ENCODE data around the gene HEATR3.

The HEATR3 gene, protein sequence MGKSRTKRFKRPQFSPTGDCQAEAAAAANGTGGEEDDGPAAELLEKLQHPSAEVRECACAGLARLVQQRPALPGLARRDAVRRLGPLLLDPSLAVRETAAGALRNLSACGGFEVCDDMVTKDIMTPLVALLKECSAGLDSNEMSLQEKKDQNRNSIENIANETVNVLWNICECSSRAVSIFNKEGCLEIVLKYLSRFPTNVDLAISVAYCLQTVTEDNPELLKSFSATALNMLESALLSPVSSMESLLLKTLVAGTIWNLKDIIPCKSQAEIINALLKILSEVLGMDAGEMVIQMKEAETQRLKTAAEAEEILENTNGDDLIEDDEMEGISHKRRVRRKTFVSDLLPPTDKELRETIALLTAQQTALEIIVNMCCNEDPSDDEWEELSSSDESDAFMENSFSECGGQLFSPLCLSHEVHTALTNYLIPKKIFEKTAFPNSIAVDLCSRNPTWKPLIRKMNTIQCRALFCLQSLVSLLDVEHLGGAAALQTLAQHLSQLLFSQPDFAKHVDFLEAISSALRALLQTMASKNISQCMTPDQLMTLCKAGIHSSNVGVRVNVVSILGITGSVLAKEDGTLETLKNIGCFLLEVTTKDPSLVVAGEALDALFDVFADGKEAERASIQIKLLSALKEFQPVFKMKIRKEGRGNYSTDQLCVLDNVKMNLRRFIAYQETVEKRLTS

DNA sequence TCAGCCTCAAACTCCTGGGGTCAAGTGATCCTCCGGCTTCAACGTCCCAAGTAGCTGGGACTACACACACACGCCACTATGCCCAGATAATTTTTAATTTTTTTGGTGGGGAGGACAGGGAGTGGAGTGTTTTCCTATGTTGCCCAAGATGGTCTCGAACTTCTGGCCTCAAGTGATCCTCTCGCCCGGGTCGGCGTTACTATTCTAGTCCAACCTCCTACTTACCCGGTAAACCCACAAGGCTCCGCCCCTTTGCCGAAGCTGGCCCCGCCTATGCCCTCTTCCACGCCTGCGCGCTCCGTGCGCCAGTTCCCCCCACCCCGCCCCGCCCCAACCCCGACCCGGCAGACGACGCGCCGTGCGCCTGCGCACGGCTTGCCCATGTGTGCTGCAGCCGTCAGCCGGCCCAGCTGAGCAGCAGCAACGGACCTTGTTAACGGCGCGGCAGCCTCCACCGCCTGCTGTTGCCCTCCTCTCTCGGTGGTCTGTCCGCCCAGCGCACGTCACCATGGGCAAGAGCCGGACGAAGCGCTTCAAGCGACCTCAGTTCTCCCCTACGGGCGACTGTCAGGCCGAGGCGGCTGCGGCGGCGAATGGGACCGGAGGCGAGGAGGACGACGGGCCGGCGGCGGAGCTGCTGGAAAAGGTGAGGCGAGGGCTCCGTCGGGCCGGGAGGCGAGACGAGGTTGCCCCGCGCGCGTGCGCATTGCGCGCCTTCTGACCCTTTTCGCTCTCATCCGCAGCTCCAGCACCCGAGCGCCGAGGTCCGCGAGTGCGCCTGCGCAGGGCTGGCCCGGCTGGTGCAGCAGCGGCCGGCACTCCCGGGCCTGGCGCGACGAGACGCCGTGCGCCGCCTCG, at the start of gene HEATR3:
Gene HEATR3, plus strand, starts transcription at position 347 of the 858 bp plus-strand sequence. Its CDS starts 162 bp downstream, at position 509.
- TF ChIP-seq, protein P1, sequence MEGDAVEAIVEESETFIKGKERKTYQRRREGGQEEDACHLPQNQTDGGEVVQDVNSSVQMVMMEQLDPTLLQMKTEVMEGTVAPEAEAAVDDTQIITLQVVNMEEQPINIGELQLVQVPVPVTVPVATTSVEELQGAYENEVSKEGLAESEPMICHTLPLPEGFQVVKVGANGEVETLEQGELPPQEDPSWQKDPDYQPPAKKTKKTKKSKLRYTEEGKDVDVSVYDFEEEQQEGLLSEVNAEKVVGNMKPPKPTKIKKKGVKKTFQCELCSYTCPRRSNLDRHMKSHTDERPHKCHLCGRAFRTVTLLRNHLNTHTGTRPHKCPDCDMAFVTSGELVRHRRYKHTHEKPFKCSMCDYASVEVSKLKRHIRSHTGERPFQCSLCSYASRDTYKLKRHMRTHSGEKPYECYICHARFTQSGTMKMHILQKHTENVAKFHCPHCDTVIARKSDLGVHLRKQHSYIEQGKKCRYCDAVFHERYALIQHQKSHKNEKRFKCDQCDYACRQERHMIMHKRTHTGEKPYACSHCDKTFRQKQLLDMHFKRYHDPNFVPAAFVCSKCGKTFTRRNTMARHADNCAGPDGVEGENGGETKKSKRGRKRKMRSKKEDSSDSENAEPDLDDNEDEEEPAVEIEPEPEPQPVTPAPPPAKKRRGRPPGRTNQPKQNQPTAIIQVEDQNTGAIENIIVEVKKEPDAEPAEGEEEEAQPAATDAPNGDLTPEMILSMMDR (IDR thresholded peaks at IDR 0.05; ENCODE audit: borderline replicate concordance, insufficient read depth, low read depth, low read length), result no peak
- H3K4me3 ChIP-seq (ENCODE audit: low read depth, low read length), result peak within 1 kb of the TSS; percentile 85

DNA sequence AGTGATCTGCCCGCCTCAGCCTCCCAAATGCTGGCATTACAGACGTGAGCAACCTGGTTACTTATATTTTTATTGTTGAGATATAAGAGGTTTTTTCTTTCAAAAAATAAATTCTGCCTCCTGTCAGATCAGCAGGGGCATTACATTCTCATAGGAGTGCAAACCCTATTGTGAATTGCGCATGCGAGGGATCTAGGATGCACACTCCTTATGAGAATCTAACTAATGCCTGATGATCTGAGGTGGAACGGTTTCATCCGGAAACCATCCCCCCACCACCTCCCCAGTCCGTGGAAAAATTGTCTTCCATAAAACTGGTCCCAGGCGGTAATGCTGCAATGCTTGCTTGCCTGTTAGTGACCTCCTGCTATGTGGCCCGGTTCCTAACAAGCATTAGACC, 48.2 kb upstream of the HEATR3 start:
- TF ChIP-seq, protein P1 (IDR thresholded peaks at IDR 0.05; ENCODE audit: borderline replicate concordance, insufficient read depth, low read depth, low read length), result no peak
- no peak overlapping the region for H3K4me3 ChIP-seq (ENCODE audit: low read depth, low read length)

DNA sequence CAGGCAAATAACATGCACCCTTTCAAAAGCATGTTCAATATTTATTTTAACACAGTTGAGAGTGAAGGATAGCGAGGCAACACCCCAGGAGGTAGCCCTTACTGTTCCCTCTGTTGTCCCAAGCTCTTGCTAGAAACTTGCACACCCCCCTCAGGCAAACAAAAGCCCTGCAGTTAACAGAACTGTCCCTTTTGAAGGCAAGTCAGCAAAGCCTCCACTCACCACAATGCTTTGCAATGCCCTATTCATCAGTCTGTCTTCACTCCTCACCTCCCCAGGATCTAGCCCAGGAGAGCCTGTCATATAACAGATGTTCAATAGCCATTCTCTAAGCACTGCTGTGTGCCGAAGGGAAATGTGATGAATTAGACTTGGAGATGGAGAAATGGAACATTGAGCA, 44.2 kb upstream of the HEATR3 start:
- H3K4me3 ChIP-seq (ENCODE audit: low read depth, low read length), result no peak overlapping the region
- TF ChIP-seq, protein P1 (IDR thresholded peaks at IDR 0.05; ENCODE audit: borderline replicate concordance, insufficient read depth, low read depth, low read length), result 0 out of 2 replicates have a peak, but pooled peaks have one; percentile 21

DNA sequence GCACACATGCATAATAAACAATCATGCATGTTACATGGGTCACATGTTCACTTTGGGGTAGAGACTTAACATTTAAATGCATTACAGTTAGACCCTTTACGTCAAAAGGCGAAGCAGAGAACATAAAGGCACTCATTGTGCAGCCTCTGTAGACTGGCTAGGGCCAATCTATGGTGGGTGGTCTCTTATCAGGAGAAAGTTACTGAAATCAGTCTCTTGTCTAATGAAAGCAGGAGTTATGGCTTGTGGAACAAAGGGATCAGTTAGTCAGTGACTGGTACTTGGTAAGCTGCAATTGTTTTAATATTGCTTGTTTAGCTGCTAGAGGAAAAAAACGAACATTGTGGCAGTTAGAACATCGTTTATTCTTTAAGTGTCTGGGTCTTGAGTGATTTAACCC, 42.1 kb upstream of the HEATR3 start:
- TF ChIP-seq, protein P1 (IDR thresholded peaks at IDR 0.05; ENCODE audit: borderline replicate concordance, insufficient read depth, low read depth, low read length), result no peak
- no peak overlapping the region for H3K4me3 ChIP-seq (ENCODE audit: low read depth, low read length)

DNA sequence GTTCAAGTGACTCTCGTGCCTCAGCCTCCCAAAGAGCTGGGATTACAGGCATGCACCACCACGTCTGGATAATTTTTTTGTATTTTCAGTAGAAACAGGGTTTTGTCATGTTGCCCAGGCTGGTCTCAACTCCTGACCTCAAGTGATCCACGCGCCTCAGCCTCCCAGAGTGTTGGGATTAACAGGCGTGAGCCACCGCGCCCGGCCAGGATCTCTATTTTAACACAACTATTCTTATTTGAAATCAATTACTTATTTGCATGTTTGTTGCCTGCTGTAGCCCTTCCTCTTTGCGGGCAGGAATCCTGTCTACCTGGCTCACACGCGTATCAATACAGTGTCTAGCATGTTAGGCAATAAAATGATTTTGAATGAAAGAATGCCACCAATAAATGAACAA, 41.6 kb upstream of the HEATR3 start:
- TF ChIP-seq, protein P1 (IDR thresholded peaks at IDR 0.05; ENCODE audit: borderline replicate concordance, insufficient read depth, low read depth, low read length), result no peak
- no peak overlapping the region for H3K4me3 ChIP-seq (ENCODE audit: low read depth, low read length)

DNA sequence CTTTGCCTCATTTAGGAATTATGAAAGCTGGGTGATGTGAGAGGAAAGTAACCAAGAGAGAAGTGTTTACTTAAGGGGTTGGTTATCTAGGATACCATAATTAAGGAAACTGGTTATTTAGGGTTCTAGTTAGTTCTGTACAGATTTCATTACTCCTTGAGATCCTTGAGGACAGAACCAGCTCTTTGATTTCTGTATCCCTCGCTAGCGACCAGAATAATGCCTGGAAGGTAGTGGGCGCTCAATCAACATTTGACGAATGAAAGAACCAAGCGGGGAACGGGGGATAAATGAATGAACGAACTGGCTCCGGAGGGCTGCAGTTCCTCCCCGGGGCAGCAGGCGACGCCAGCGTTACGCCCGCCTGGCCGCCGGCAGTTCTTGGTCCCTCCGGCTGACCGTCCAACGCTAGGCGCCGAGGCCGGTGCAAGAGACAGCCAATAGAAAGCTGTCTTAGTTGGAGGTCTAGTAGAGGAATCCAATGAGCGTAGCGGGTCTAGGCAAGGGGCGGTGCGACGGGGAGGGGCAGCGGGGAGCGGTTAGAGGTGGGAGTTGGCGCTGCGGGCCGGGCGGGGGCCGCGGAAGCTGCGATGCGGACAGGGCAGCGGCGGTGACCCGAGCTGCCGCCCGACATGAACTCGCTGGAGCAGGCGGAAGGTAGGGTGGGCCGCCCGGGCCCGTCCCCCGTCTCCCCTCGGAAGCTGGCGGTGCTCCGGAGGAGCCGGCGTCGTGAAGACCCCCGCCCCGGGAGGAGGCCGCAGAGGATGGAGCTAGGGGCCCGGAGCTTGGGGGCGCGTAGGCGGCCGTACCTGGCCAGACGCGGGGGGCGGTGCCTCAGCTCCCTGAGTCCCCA, 40.9 kb upstream of the HEATR3 start, which contains the start of gene CNEP1R1:
Gene CNEP1R1, plus strand, starts transcription at position 542 of the 853 bp plus-strand sequence. Its CDS starts 91 bp downstream, at position 633.
- H3K4me3 ChIP-seq (ENCODE audit: low read depth, low read length), result peak within 1 kb of the TSS; percentile 87
- TF ChIP-seq, protein P1 (IDR thresholded peaks at IDR 0.05; ENCODE audit: borderline replicate concordance, insufficient read depth, low read depth, low read length), result peak; percentile 100
